WTC11 (cell line): ENCODE results near the gene PQBP1. TPM values are rescaled to one million over a fixed set of nuclear protein-coding genes. Genes with fewer than 3 reads are reported as not detected.

Source experiments
- ATAC-seq: fragments of 200-7000 bp; cut with Tn5 transposase; 2 replicates; pipeline ENCODE4 v1.10.0; 2021; ENCODE audit warnings: mild to moderate bottlenecking, moderate library complexity
- CTCF ChIA-PET: fragments of 300-600 bp; sonication (Branson Sonifier 250); formaldehyde crosslinking; loops from one replicate; lab custom pipeline; 2021; ENCODE audit warnings: antibody characterized with exemption; lab: Charles Lee
- POLR2A ChIA-PET: fragments of 350-600 bp; sonication (Branson Sonifier 250); formaldehyde crosslinking; loops from one replicate; lab custom pipeline; 2021; ENCODE audit warnings: antibody characterized with exemption; lab: Charles Lee
- DNase-seq: peaks from one replicate; pipeline ENCODE4 v3.0.0; 2021; ENCODE audit warnings: low spot score
- H3K27ac Mint-ChIP-seq: 2 replicates; pipeline ENCODE4 v1.8.0; 2021; ENCODE audit warnings: mixed read lengths
- H3K27me3 Mint-ChIP-seq: 2 replicates; pipeline ENCODE4 v1.8.0; 2021; ENCODE audit warnings: low read depth, mild to moderate bottlenecking, moderate library complexity, mixed read lengths
- H3K36me3 Mint-ChIP-seq: 2 replicates; pipeline ENCODE4 v1.8.0; 2021; ENCODE audit warnings: mixed read lengths
- H3K4me1 Mint-ChIP-seq: 2 replicates; pipeline ENCODE4 v1.8.0; 2022; ENCODE audit warnings: mixed read lengths
- H3K4me3 Mint-ChIP-seq: 2 replicates; pipeline ENCODE4 v1.8.0; 2021; ENCODE audit warnings: mild to moderate bottlenecking, moderate library complexity, mixed read lengths
- H3K9me3 Mint-ChIP-seq: 2 replicates; pipeline ENCODE4 v1.8.0; 2021; ENCODE audit warnings: mixed read lengths
- ATF1 ChIP-seq: sonication (generic); formaldehyde crosslinking; IDR thresholded peaks from 2 replicates; pipeline ENCODE4 v1.8.1; 2023; ENCODE audit warnings: mild to moderate bottlenecking, moderate library complexity, missing genetic modification reagents
- ATF2 ChIP-seq: sonication (generic); formaldehyde crosslinking; IDR thresholded peaks from 2 replicates; pipeline ENCODE4 v1.8.1; 2022; ENCODE audit warnings: low read depth, missing genetic modification reagents, borderline replicate concordance
- ATF3 ChIP-seq: sonication (generic); formaldehyde crosslinking; conservative IDR thresholded peaks from 2 replicates; pipeline ENCODE4 v1.8.1; 2022; ENCODE audit warnings: mild to moderate bottlenecking, missing genetic modification reagents
- ELF4 ChIP-seq: sonication (generic); formaldehyde crosslinking; IDR thresholded peaks from 2 replicates; pipeline ENCODE4 v1.8.1; 2022; ENCODE audit warnings: low read depth, mild to moderate bottlenecking, moderate library complexity, missing genetic modification reagents
- FOXP1 ChIP-seq: sonication (generic); formaldehyde crosslinking; IDR thresholded peaks from 2 replicates; pipeline ENCODE4 v1.8.0; 2022; ENCODE audit warnings: missing genetic modification reagents, mild to moderate bottlenecking, moderate library complexity, borderline replicate concordance
- GRHL2 ChIP-seq: fragments of 250-450 bp; sonication (Bioruptor Pico); IDR thresholded peaks from 2 replicates; pipeline ENCODE4 v1.8.0; 2022; ENCODE audit warnings: mild to moderate bottlenecking, moderate library complexity; ENCODE audit not compliant: insufficient replicate concordance, severe bottlenecking
- HMGA2 ChIP-seq: fragments of 250-450 bp; sonication (Bioruptor Pico); IDR thresholded peaks from 2 replicates; pipeline ENCODE4 v1.4.0; 2021; ENCODE audit warnings: mild to moderate bottlenecking, moderate library complexity
- NFATC4 ChIP-seq: fragments of 250-450 bp; sonication (Bioruptor Pico); IDR thresholded peaks from 2 replicates; pipeline ENCODE4 v1.9.0; 2021; ENCODE audit warnings: mild to moderate bottlenecking
- NR2C2 ChIP-seq: sonication (generic); formaldehyde crosslinking; IDR thresholded peaks from 2 replicates; pipeline ENCODE4 v1.8.0; 2022; ENCODE audit warnings: mild to moderate bottlenecking, missing genetic modification reagents
- NR3C1 ChIP-seq: sonication (generic); formaldehyde crosslinking; conservative IDR thresholded peaks from 2 replicates; pipeline ENCODE4 v1.8.1; 2023; ENCODE audit warnings: low read depth, mild to moderate bottlenecking, missing genetic modification reagents
- PRRX2 ChIP-seq: fragments of 250-450 bp; sonication (Bioruptor Pico); IDR thresholded peaks from 2 replicates; pipeline ENCODE4 v1.8.0; 2021; ENCODE audit warnings: mild to moderate bottlenecking
- RORB ChIP-seq: fragments of 250-450 bp; sonication (Bioruptor Pico); IDR thresholded peaks from 2 replicates; pipeline ENCODE4 v1.9.0; 2021; ENCODE audit warnings: mild to moderate bottlenecking
- SMAD4 ChIP-seq: sonication (generic); formaldehyde crosslinking; IDR thresholded peaks from 2 replicates; pipeline ENCODE4 v1.8.0; 2022; ENCODE audit warnings: mild to moderate bottlenecking, missing genetic modification reagents
- TCF7 ChIP-seq: sonication (generic); formaldehyde crosslinking; IDR thresholded peaks from 2 replicates; pipeline ENCODE4 v1.8.0; 2022; ENCODE audit warnings: mild to moderate bottlenecking, low read depth, missing genetic modification reagents, moderate library complexity
- ZMAT4 ChIP-seq: fragments of 250-450 bp; sonication (Bioruptor Pico); IDR thresholded peaks from 2 replicates; pipeline ENCODE4 v1.9.0; 2021; ENCODE audit warnings: mild to moderate bottlenecking
- ZNF138 ChIP-seq: sonication (generic); formaldehyde crosslinking; conservative IDR thresholded peaks from 2 replicates; pipeline ENCODE4 v1.8.1; 2022; ENCODE audit warnings: mild to moderate bottlenecking, moderate library complexity, missing genetic modification reagents
- ZNF232 ChIP-seq: sonication (generic); formaldehyde crosslinking; IDR thresholded peaks from 2 replicates; pipeline ENCODE4 v1.8.0; 2022; ENCODE audit warnings: mild to moderate bottlenecking, missing genetic modification reagents
- ZNF263 ChIP-seq: sonication (generic); formaldehyde crosslinking; IDR thresholded peaks from 2 replicates; pipeline ENCODE4 v1.8.1; 2022; ENCODE audit warnings: low read depth, mild to moderate bottlenecking, moderate library complexity, missing genetic modification reagents
- ZNF532 ChIP-seq: fragments of 250-450 bp; sonication (Bioruptor Pico); IDR thresholded peaks from 2 replicates; pipeline ENCODE4 v1.9.0; 2021; ENCODE audit warnings: mild to moderate bottlenecking, borderline replicate concordance
- total RNA-seq: library from RNA; stranded (reverse); gene quantifications from 3 replicates; pipeline ENCODE4 v1.2.3, GENCODE V29; 2021
- TF ChIP-seq, protein P1 (sequence below): sonication (generic); formaldehyde crosslinking; IDR thresholded peaks from 2 replicates; pipeline ENCODE4 v1.8.1; 2023; ENCODE audit warnings: mild to moderate bottlenecking, missing genetic modification reagents, moderate library complexity
- TF ChIP-seq, protein P2 (sequence below): fragments of 200-600 bp; IDR thresholded peaks from 2 replicates; pipeline ENCODE4 v1.8.0; 2022; ENCODE audit warnings: antibody characterized with exemption
- TF ChIP-seq, protein P3 (sequence below): fragments of 250-450 bp; sonication (Bioruptor Pico); IDR thresholded peaks from 2 replicates; pipeline ENCODE4 v1.9.0; 2021; ENCODE audit warnings: moderate library complexity, mild to moderate bottlenecking, inconsistent platforms, borderline replicate concordance
- TF ChIP-seq, protein P4 (sequence below): sonication (generic); formaldehyde crosslinking; IDR thresholded peaks from 2 replicates; pipeline ENCODE4 v1.8.1; 2023; ENCODE audit warnings: mild to moderate bottlenecking, missing genetic modification reagents

PQBP1 gene
- total RNA-seq, 1 experiment from 2014 or later = 79.4 TPM

GRCh38 chrX:48903290-48903689, 5.6 kb downstream of the PQBP1 start:
- Mint-ChIP-seq H3K27ac (no peak overlapping the region), H3K27me3 (no peaks in the 10 kb centered on the region), H3K4me1 (0 out of 2 replicates have a peak, but pooled peaks cover 3% of the 10 kb centered on the region), H3K9me3 (no peaks in the 10 kb centered on the region), H3K4me3 (no peak overlapping the region)
- no peak for DNase-seq
- CTCF ChIA-PET = interaction anchor here (0.9 to 1.6 kb wide), 2 partner anchors 11 to 12 kb away, joined by 3 to 4 read pairs; no protein-coding TSS in a partner anchor
- TF ChIP-seq ATF3 = no peak
- no peak for TF ChIP-seq ATF2 (CRISPR knock-in tag)
- TF ChIP-seq, protein P1, sequence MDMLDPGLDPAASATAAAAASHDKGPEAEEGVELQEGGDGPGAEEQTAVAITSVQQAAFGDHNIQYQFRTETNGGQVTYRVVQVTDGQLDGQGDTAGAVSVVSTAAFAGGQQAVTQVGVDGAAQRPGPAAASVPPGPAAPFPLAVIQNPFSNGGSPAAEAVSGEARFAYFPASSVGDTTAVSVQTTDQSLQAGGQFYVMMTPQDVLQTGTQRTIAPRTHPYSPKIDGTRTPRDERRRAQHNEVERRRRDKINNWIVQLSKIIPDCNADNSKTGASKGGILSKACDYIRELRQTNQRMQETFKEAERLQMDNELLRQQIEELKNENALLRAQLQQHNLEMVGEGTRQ (CRISPR knock-in tag) = no peak
- TF ChIP-seq ELF4 = no peak
- no peak for TF ChIP-seq ZNF138 (CRISPR knock-in tag)
- no peak for TF ChIP-seq NR2C2 (CRISPR knock-in tag)
- no peak for TF ChIP-seq SMAD4 (CRISPR knock-in tag)
- TF ChIP-seq HMGA2 (CRISPR knock-in tag) = no peak
- no peak for TF ChIP-seq GRHL2 (CRISPR knock-in tag)
- TF ChIP-seq ZMAT4 (CRISPR knock-in tag) = no peak
- TF ChIP-seq ZNF232 (CRISPR knock-in tag) = no peak
- TF ChIP-seq RORB (CRISPR knock-in tag) = no peak
- TF ChIP-seq ATF1 (CRISPR knock-in tag) = no peak
- TF ChIP-seq, protein P2, sequence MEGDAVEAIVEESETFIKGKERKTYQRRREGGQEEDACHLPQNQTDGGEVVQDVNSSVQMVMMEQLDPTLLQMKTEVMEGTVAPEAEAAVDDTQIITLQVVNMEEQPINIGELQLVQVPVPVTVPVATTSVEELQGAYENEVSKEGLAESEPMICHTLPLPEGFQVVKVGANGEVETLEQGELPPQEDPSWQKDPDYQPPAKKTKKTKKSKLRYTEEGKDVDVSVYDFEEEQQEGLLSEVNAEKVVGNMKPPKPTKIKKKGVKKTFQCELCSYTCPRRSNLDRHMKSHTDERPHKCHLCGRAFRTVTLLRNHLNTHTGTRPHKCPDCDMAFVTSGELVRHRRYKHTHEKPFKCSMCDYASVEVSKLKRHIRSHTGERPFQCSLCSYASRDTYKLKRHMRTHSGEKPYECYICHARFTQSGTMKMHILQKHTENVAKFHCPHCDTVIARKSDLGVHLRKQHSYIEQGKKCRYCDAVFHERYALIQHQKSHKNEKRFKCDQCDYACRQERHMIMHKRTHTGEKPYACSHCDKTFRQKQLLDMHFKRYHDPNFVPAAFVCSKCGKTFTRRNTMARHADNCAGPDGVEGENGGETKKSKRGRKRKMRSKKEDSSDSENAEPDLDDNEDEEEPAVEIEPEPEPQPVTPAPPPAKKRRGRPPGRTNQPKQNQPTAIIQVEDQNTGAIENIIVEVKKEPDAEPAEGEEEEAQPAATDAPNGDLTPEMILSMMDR = no peak
- no peak for TF ChIP-seq TCF7 (CRISPR knock-in tag)
- TF ChIP-seq, all 79 proteins: peak for 0
- POLR2A ChIA-PET = interaction anchor here (0.5 to 1.0 kb wide), 2 partner anchors 8 to 75 kb away, joined by 4 to 5 read pairs; partner anchors contain the start of gene SLC35A2
- ATAC-seq = no peak
- peaks cover 19% of the 10 kb centered on the region for H3K36me3 Mint-ChIP-seq

- no peak overlapping the region for H3K4me3 Mint-ChIP-seq
- DNase-seq = no peak
- CTCF ChIA-PET = interaction anchor here (1.6 kb wide), 1 partner anchor 13 kb away, joined by 4 read pairs; no protein-coding TSS in a partner anchor
- no peak overlapping the region for H3K27ac Mint-ChIP-seq
- ATAC-seq = peak; percentile 55; the same call in 1 of the 2 replicates
- 0 out of 2 replicates have a peak, but pooled peaks cover 3% of the 10 kb centered on the region for H3K4me1 Mint-ChIP-seq
- POLR2A ChIA-PET = no interaction called here
- TF ChIP-seq ATF1 (CRISPR knock-in tag) (no peak), ELF4 (no peak), NR3C1 (CRISPR knock-in tag) (no peak), PRRX2 (CRISPR knock-in tag) (no peak), FOXP1 (CRISPR knock-in tag) (no peak), ZNF532 (CRISPR knock-in tag) (no peak), NFATC4 (CRISPR knock-in tag) (no peak), ZNF263 (CRISPR knock-in tag) (no peak), RORB (CRISPR knock-in tag) (no peak)
- TF ChIP-seq, protein P3, sequence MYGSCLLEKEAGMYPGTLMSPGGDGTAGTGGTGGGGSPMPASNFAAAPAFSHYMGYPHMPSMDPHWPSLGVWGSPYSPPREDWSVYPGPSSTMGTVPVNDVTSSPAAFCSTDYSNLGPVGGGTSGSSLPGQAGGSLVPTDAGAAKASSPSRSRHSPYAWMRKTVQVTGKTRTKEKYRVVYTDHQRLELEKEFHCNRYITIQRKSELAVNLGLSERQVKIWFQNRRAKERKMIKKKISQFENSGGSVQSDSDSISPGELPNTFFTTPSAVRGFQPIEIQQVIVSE = no peak
- TF ChIP-seq, protein P4, sequence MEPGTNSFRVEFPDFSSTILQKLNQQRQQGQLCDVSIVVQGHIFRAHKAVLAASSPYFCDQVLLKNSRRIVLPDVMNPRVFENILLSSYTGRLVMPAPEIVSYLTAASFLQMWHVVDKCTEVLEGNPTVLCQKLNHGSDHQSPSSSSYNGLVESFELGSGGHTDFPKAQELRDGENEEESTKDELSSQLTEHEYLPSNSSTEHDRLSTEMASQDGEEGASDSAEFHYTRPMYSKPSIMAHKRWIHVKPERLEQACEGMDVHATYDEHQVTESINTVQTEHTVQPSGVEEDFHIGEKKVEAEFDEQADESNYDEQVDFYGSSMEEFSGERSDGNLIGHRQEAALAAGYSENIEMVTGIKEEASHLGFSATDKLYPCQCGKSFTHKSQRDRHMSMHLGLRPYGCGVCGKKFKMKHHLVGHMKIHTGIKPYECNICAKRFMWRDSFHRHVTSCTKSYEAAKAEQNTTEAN (CRISPR knock-in tag) = no peak
- no peaks in the 10 kb centered on the region for H3K9me3 Mint-ChIP-seq
- H3K27me3 Mint-ChIP-seq = no peaks in the 10 kb centered on the region
- peaks cover 22% of the 10 kb centered on the region for H3K36me3 Mint-ChIP-seq
Measured at GRCh38 chrX:48904180-48904579, 6.5 kb downstream of the PQBP1 start.
